Osteoblast (primary cell): ENCODE results near the gene ARHGAP12. TPM values are rescaled to one million over a fixed set of nuclear protein-coding genes. Genes with fewer than 3 reads are reported as not detected.

Source experiments
- DNase-seq: peaks from one replicate; pipeline ENCODE4 v3.0.0; 2011; ENCODE audit warnings: low spot score, mixed read lengths; ENCODE audit not compliant: insufficient read length; ENCODE audit errors: missing footprints
- H2AFZ ChIP-seq: 2 replicates; pipeline ENCODE4 v1.6.0; 2011; ENCODE audit warnings: mild to moderate bottlenecking, low read length
- H3K27ac ChIP-seq: 2 replicates; pipeline ENCODE4 v1.5.1; 2011; ENCODE audit warnings: mild to moderate bottlenecking, low read depth, low read length, moderate library complexity
- H3K27me3 ChIP-seq: 2 replicates; pipeline ENCODE4 v1.6.0; 2012; ENCODE audit warnings: mild to moderate bottlenecking, control low read depth, inconsistent platforms, low read length, moderate library complexity; ENCODE audit not compliant: insufficient read depth
- H3K36me3 ChIP-seq: 2 replicates; pipeline ENCODE4 v1.5.1; 2011; ENCODE audit warnings: mild to moderate bottlenecking, low read length, control low read depth, moderate library complexity; ENCODE audit not compliant: insufficient read depth
- H3K4me1 ChIP-seq: 2 replicates; pipeline ENCODE4 v1.5.1; 2011; ENCODE audit warnings: mild to moderate bottlenecking, low read length, control low read depth, moderate library complexity; ENCODE audit not compliant: insufficient read depth
- H3K4me2 ChIP-seq: 2 replicates; pipeline ENCODE4 v1.6.0; 2011; ENCODE audit warnings: mild to moderate bottlenecking, low read length; ENCODE audit not compliant: insufficient read depth
- H3K4me3 ChIP-seq: fragments of 200-600 bp; sonication (generic); 3 replicates; pipeline ENCODE4 v1.5.1; 2012; ENCODE audit warnings: mild to moderate bottlenecking, low read length, inconsistent platforms; ENCODE audit not compliant: insufficient read depth
- H3K79me2 ChIP-seq: 2 replicates; pipeline ENCODE4 v1.6.0; 2012; ENCODE audit warnings: mild to moderate bottlenecking, low read length, control low read depth, inconsistent platforms; ENCODE audit not compliant: insufficient read depth
- H3K9me3 ChIP-seq: 2 replicates; pipeline ENCODE4 v1.5.1; 2011; ENCODE audit warnings: low read depth, low read length, control low read depth
- H4K20me1 ChIP-seq: 2 replicates; pipeline ENCODE4 v1.6.0; 2012; ENCODE audit warnings: mild to moderate bottlenecking, low read length, control low read depth; ENCODE audit not compliant: insufficient read depth
- total RNA-seq: library from RNA; depleted of rRNA; stranded (reverse); fragments of >200 nt; gene quantifications from 2 replicates; pipeline ENCODE4 v1.2.3, GENCODE V29; 2012
- TF ChIP-seq, protein P1 (sequence below): IDR thresholded peaks from 2 replicates; pipeline ENCODE4 v1.5.1; 2011; ENCODE audit warnings: mild to moderate bottlenecking, low read depth, low read length, moderate library complexity; ENCODE audit errors: extremely low read depth

ARHGAP12 gene
- total RNA-seq, 1 donor: 76.0 TPM

- Histone ChIP-seq H3K27me3 (no peaks in the 10 kb centered on the region), H3K36me3 (no peaks in the 10 kb centered on the region), H3K4me2 (peak overlapping the region; percentile 59)
Observed at GRCh38 chr10:31940839-31941653, 12.4 kb upstream of the ARHGAP12 start.

DNA sequence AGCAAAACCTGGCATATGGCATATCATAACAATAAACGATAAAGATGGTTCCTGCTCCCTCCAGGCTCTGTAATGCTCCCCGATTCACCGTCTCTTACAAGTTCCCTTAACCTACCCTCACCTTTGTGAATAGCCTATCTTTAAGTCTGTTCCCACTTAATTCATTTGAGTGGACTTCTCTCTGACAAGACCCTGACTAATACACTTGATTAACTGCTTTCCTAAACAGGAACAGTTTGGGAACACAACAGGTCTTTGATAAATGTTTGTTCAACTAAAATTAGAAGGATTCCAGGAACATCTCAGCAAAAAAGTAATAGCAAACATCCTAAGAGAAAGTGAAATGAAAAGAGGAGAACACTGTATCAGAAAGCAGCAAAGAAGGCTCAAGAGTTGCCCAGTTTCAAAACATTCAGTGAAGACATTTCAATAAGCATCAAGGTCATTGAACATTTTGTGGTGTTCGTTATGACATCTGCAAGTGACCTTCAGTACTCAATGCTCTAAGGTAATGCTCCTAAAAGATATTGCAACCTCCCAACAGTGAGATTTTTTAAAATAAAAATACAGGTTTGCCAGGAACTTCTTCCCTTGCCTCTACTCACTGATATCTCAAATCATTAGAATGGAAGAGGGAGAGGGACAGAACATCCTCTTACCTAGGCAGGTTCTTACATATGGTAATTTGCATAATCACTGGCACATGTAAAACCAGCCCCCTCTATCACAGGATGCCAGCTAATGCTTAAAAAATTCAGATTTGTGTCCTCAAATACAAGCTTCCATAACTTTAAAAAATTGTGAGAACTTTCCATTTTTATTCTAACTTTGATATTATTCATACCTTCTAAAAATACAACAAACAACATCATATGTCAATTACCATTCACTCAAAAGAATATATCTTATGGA is 11.4 kb upstream of the ARHGAP12 start:
- H2AFZ ChIP-seq: peak overlapping the region; percentile 81
- DNase-seq: no peak
- no peak overlapping the region for H3K4me3 ChIP-seq
- TF ChIP-seq, protein P1, sequence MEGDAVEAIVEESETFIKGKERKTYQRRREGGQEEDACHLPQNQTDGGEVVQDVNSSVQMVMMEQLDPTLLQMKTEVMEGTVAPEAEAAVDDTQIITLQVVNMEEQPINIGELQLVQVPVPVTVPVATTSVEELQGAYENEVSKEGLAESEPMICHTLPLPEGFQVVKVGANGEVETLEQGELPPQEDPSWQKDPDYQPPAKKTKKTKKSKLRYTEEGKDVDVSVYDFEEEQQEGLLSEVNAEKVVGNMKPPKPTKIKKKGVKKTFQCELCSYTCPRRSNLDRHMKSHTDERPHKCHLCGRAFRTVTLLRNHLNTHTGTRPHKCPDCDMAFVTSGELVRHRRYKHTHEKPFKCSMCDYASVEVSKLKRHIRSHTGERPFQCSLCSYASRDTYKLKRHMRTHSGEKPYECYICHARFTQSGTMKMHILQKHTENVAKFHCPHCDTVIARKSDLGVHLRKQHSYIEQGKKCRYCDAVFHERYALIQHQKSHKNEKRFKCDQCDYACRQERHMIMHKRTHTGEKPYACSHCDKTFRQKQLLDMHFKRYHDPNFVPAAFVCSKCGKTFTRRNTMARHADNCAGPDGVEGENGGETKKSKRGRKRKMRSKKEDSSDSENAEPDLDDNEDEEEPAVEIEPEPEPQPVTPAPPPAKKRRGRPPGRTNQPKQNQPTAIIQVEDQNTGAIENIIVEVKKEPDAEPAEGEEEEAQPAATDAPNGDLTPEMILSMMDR: no peak
- no peaks in the 10 kb centered on the region for H3K9me3 ChIP-seq
- H3K79me2 ChIP-seq: no peaks in the 10 kb centered on the region
- H3K4me2 ChIP-seq: peak overlapping the region; percentile 59
- no peaks in the 10 kb centered on the region for H3K27me3 ChIP-seq
- H3K27ac ChIP-seq: peak overlapping the region; percentile 86
- H4K20me1 ChIP-seq: no peaks in the 10 kb centered on the region
- H3K4me1 ChIP-seq: peaks cover 37% of the 10 kb centered on the region
- no peaks in the 10 kb centered on the region for H3K36me3 ChIP-seq

More at GRCh38 chr10:31940839-31941653, 12.4 kb upstream of the ARHGAP12 start:
- TF ChIP-seq, protein P1: no peak
- H3K9me3 ChIP-seq: no peaks in the 10 kb centered on the region
- peaks cover 37% of the 10 kb centered on the region for H3K4me1 ChIP-seq
- H3K79me2 ChIP-seq: no peaks in the 10 kb centered on the region
- no peak overlapping the region for H2AFZ ChIP-seq
- H3K27ac ChIP-seq: peak overlapping the region; percentile 86
- no peaks in the 10 kb centered on the region for H4K20me1 ChIP-seq
- peak; percentile 84 for DNase-seq
- no peak overlapping the region for H3K4me3 ChIP-seq

DNA sequence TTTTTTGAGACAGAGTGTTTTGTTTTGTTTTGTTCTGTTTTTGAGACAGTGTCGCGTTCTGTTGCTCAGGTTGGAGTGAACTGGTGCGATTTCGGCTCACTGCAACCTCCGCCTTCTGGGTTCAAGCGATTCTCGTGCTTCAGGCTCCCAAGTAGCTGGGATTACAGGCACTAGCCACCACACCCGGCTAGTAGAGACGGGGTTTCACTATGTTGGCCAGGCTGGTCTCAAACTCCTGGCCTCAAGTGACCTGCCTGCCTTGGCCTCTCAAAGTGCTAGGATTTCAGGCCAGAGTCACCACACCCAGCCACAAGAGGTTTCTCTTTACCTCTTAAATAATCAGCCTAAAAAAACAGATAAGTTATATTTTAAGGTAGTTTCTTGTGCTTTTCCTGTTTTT is 8.7 kb upstream of the ARHGAP12 start:
- Histone ChIP-seq H3K36me3 (no peaks in the 10 kb centered on the region), H3K4me2 (peak overlapping the region; percentile 65), H2AFZ (peak overlapping the region; percentile 76), H3K27ac (peak overlapping the region; percentile 23), H3K4me3 (peak overlapping the region; percentile 49), H3K27me3 (no peaks in the 10 kb centered on the region), H4K20me1 (no peaks in the 10 kb centered on the region), H3K4me1 (peaks cover 27% of the 10 kb centered on the region), H3K9me3 (no peaks in the 10 kb centered on the region), H3K79me2 (no peaks in the 10 kb centered on the region)
- TF ChIP-seq, protein P1: no peak
- DNase-seq: no peak
